Neural progenitor cell (in vitro differentiated cells): Measurements from ENCODE around the gene IMPG2.

ENCODE experiments used
- CTCF ChIP-seq: fragments of 200-600 bp; sonication (generic); IDR thresholded peaks from 2 replicates; pipeline ENCODE4 v1.5.1; 2017; ENCODE audit warnings: antibody characterized with exemption, mild to moderate bottlenecking
- EZH2 ChIP-seq: fragments of 200-600 bp; sonication (generic); IDR thresholded peaks from 2 replicates; pipeline ENCODE4 v1.6.1; 2017; ENCODE audit warnings: antibody characterized with exemption, mild to moderate bottlenecking, moderate library complexity
- EZH2phosphoT487 ChIP-seq: fragments of 200-600 bp; sonication (generic); IDR thresholded peaks from 2 replicates; pipeline ENCODE4 v1.6.1; 2017; ENCODE audit warnings: antibody characterized with exemption

GRCh38 chr3:101261506-101261905, 58.9 kb downstream of the IMPG2 start:
- TF ChIP-seq CTCF (no peak), EZH2phosphoT487 (no peak), EZH2 (no peak)
